GM19099 (cell line): ENCODE results near the gene NSUN6.

Experiments
- POLR2A ChIP-seq: IDR thresholded peaks from 3 replicates; pipeline ENCODE4 v1.6.1; 2011; ENCODE audit warnings: low read depth; ENCODE audit not compliant: insufficient read length; ENCODE audit errors: extremely low read depth

Gene NSUN6

GRCh38 chr10:18635995-18636394 is 15.4 kb downstream of the NSUN6 start:
- TF ChIP-seq POLR2A = no peak

GRCh38 chr10:18625886-18626285 is 25.5 kb downstream of the NSUN6 start:
- no peak for TF ChIP-seq POLR2A

- no peak for TF ChIP-seq POLR2A
Measured at GRCh38 chr10:18620856-18621255, 30.5 kb downstream of the NSUN6 start.

- no peak for TF ChIP-seq POLR2A
Measured at GRCh38 chr10:18619016-18619415, 32.4 kb downstream of the NSUN6 start.

GRCh38 chr10:18616337-18616736 is 35.0 kb downstream of the NSUN6 start:
- TF ChIP-seq POLR2A = no peak

- TF ChIP-seq POLR2A = no peak
Measured at GRCh38 chr10:18615618-18616017, 35.8 kb downstream of the NSUN6 start.

- no peak for TF ChIP-seq POLR2A
Measured at GRCh38 chr10:18611168-18611567, 40.2 kb downstream of the NSUN6 start.

- no peak for TF ChIP-seq POLR2A
Measured at GRCh38 chr10:18610517-18610916, 40.9 kb downstream of the NSUN6 start.

GRCh38 chr10:18608596-18608995 is 42.8 kb downstream of the NSUN6 start:
- no peak for TF ChIP-seq POLR2A

GRCh38 chr10:18607503-18608378 is 43.6 kb downstream of the NSUN6 start:
- no peak for TF ChIP-seq POLR2A

- TF ChIP-seq POLR2A = no peak
Measured at GRCh38 chr10:18606051-18606695, 45.2 kb downstream of the NSUN6 start.

- TF ChIP-seq POLR2A = no peak
Measured at GRCh38 chr10:18601321-18601720, 50.1 kb downstream of the NSUN6 start.

GRCh38 chr10:18599392-18599791 is 52.0 kb downstream of the NSUN6 start:
- TF ChIP-seq POLR2A = no peak

- TF ChIP-seq POLR2A = no peak
Measured at GRCh38 chr10:18594574-18595156, 56.7 kb downstream of the NSUN6 start.

GRCh38 chr10:18583575-18584270 is 67.7 kb downstream of the NSUN6 start:
- no peak for TF ChIP-seq POLR2A
